Neural cell (in vitro differentiated cells): ENCODE measurements around the gene LGALS3BP. TPM values are rescaled to one million over a fixed set of nuclear protein-coding genes. Genes with fewer than 3 reads are reported as not detected.

Experiments used
- H2AFZ ChIP-seq: fragments of 200-600, 300-800 bp; sonication (generic), shearing (Covaris generic); 2 replicates; pipeline ENCODE4 v1.6.0; 2014; ENCODE audit warnings: low read depth, mild to moderate bottlenecking, antibody characterized with exemption, low read length, moderate library complexity
- H3F3A ChIP-seq: fragments of 200-600 bp; shearing (Covaris generic); 2 replicates; pipeline ENCODE4 v1.6.1; 2016; ENCODE audit warnings: mild to moderate bottlenecking, moderate library complexity, mixed read lengths, antibody characterized with exemption, low read length; ENCODE audit not compliant: insufficient read depth, poor library complexity, severe bottlenecking
- H3K27ac ChIP-seq: fragments of 200-600, 300-800 bp; sonication (generic), shearing (Covaris generic); 2 replicates; pipeline ENCODE4 v1.5.1; 2014; ENCODE audit warnings: mild to moderate bottlenecking, low read length, moderate library complexity
- H3K27me3 ChIP-seq: fragments of 300-800, 200-600 bp; sonication (generic), shearing (Covaris generic); 2 replicates; pipeline ENCODE4 v1.6.0; 2014; ENCODE audit warnings: mild to moderate bottlenecking, low read depth, low read length, moderate library complexity; ENCODE audit not compliant: insufficient read depth
- H3K36me3 ChIP-seq: fragments of 300-800, 200-600 bp; sonication (generic), shearing (Covaris generic); 2 replicates; pipeline ENCODE4 v1.5.1; 2014; ENCODE audit warnings: mild to moderate bottlenecking, antibody characterized with exemption, low read length, moderate library complexity; ENCODE audit not compliant: insufficient read depth
- H3K4me2 ChIP-seq: fragments of 300-800, 200-600 bp; sonication (generic), shearing (Covaris generic); 2 replicates; pipeline ENCODE4 v1.6.0; 2014; ENCODE audit warnings: mild to moderate bottlenecking, low read length
- H3K4me3 ChIP-seq: fragments of 300-800, 200-600 bp; sonication (generic), shearing (Covaris generic); 2 replicates; pipeline ENCODE4 v1.5.1; 2014; ENCODE audit warnings: mild to moderate bottlenecking, low read length, moderate library complexity
- H3K79me2 ChIP-seq: fragments of 200-600 bp; shearing (Covaris generic); replicated peaks from 2 replicates; pipeline ENCODE4 v1.6.0; 2014; ENCODE audit warnings: mild to moderate bottlenecking, low read length, moderate library complexity; ENCODE audit not compliant: insufficient read depth
- H3K9ac ChIP-seq: fragments of 300-800, 200-600 bp; sonication (generic), shearing (Covaris generic); 2 replicates; pipeline ENCODE4 v1.6.1; 2016; ENCODE audit warnings: mild to moderate bottlenecking, low read length, mixed read lengths
- H3K9me2 ChIP-seq: fragments of 200-600 bp; shearing (Covaris generic); 2 replicates; pipeline ENCODE4 v1.6.1; 2016; ENCODE audit warnings: mild to moderate bottlenecking, low read length, mixed read lengths; ENCODE audit not compliant: insufficient read depth
- H3K9me3 ChIP-seq: fragments of 200-600, 300-800 bp; sonication (generic), shearing (Covaris generic); 2 replicates; pipeline ENCODE4 v1.6.1; 2016; ENCODE audit warnings: mild to moderate bottlenecking, mixed run types, low read length, moderate library complexity, mixed read lengths
- H4K20me1 ChIP-seq: fragments of 200-600 bp; shearing (Covaris generic); 2 replicates; pipeline ENCODE4 v1.6.1; 2016; ENCODE audit warnings: mild to moderate bottlenecking, mixed run types; ENCODE audit not compliant: insufficient read depth
- EP300 ChIP-seq: fragments of 450-650 bp; conservative IDR thresholded peaks from 2 replicates; pipeline ENCODE4 v1.6.1; 2014; ENCODE audit warnings: antibody characterized with exemption, mild to moderate bottlenecking, moderate library complexity; ENCODE audit not compliant: poor library complexity, severe bottlenecking
- EZH2 ChIP-seq: fragments of 200-600, 300-800 bp; shearing (Covaris generic), sonication (generic); IDR thresholded peaks from 2 replicates; pipeline ENCODE4 v1.6.1; 2014; ENCODE audit warnings: antibody characterized with exemption, low read length, borderline replicate concordance, mild to moderate bottlenecking; ENCODE audit not compliant: insufficient read depth, poor library complexity, severe bottlenecking
- MXI1 ChIP-seq: fragments of 450-650 bp; conservative IDR thresholded peaks from 2 replicates; pipeline ENCODE4 v1.6.1; 2014; ENCODE audit warnings: antibody characterized with exemption, mild to moderate bottlenecking; ENCODE audit not compliant: poor library complexity, severe bottlenecking
- POLR2AphosphoS5 ChIP-seq: IDR thresholded peaks from 2 replicates; pipeline ENCODE4 v1.6.1; 2012
- RAD21 ChIP-seq: fragments of 450-650 bp; conservative IDR thresholded peaks from 2 replicates; pipeline ENCODE4 v1.6.1; 2014; ENCODE audit warnings: antibody characterized with exemption, mild to moderate bottlenecking, moderate library complexity
- SMC3 ChIP-seq: fragments of 450-650 bp; conservative IDR thresholded peaks from 2 replicates; pipeline ENCODE4 v1.6.1; 2014; ENCODE audit warnings: antibody characterized with exemption, mild to moderate bottlenecking, moderate library complexity; ENCODE audit not compliant: poor library complexity
- TAF1 ChIP-seq: IDR thresholded peaks from 2 replicates; pipeline ENCODE4 v1.6.1; 2012; ENCODE audit warnings: low read depth
- polyA plus RNA-seq: library from polyadenylated mRNA; depleted of rRNA; stranded (reverse); fragments of >200 nt; gene quantifications from 2 replicates; pipeline ENCODE4 v1.2.3, GENCODE V29; 2014
- TF ChIP-seq, protein P1 (sequence below): IDR thresholded peaks from 2 replicates; pipeline ENCODE4 v1.6.1; 2012; ENCODE audit warnings: borderline replicate concordance
- TF ChIP-seq, protein P2 (sequence below): fragments of 450-650 bp; IDR thresholded peaks from 2 replicates; pipeline ENCODE4 v1.5.1; 2014; ENCODE audit warnings: antibody characterized with exemption, mild to moderate bottlenecking, moderate library complexity; ENCODE audit not compliant: poor library complexity, severe bottlenecking

Gene LGALS3BP
- polyA plus RNA-seq, 1 donor from 2014 or later = 5.4 TPM

DNA sequence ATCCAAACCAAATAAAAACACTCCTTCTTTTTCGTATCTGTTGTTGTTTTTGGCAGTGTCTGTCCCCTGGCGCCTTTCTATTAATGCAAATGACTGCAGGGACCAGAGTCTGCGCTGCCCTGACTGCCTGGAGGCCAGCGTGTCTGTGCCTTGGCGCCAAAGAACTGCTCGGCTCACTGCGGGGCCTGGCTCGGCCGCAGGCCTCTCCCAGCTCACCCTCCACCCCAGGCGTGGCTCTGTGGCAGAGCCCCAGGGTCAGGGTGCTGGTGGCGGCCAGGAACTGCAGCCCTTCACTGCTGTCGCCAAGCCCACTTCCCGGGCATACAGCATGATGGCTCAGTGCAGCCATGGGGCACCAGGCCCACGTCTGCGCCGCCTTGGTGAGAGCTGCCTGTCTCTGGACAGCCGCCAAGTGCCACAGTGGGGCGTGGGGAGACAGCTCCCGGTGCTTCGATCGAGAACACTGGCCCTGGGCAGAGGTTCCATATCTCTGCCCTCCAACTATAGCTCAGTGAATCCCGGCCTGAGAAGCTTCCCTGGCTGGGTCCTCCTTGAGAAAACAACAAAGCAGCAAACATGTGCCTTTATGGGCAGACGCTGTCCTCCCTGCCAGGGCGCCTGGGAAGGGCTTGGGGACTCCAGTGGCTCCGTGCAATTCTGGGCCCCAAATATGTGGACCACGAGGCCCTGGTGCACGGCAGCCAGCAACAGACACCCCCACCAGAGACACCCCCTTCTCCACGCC lies 18.8 kb upstream of the LGALS3BP start:
- Histone ChIP-seq H3K27ac (no peak overlapping the region), H3K4me3 (no peak overlapping the region), H4K20me1 (no peaks in the 10 kb centered on the region), H3K79me2 (no peaks in the 10 kb centered on the region), H3K9me3 (no peaks in the 10 kb centered on the region), H2AFZ (no peak overlapping the region), H3K9me2 (no peaks in the 10 kb centered on the region), H3K27me3 (no peaks in the 10 kb centered on the region), H3K9ac (no peak overlapping the region), H3K36me3 (no peaks in the 10 kb centered on the region), H3F3A (no peaks in the 10 kb centered on the region), H3K4me2 (no peak overlapping the region)
- TF ChIP-seq, protein P1, sequence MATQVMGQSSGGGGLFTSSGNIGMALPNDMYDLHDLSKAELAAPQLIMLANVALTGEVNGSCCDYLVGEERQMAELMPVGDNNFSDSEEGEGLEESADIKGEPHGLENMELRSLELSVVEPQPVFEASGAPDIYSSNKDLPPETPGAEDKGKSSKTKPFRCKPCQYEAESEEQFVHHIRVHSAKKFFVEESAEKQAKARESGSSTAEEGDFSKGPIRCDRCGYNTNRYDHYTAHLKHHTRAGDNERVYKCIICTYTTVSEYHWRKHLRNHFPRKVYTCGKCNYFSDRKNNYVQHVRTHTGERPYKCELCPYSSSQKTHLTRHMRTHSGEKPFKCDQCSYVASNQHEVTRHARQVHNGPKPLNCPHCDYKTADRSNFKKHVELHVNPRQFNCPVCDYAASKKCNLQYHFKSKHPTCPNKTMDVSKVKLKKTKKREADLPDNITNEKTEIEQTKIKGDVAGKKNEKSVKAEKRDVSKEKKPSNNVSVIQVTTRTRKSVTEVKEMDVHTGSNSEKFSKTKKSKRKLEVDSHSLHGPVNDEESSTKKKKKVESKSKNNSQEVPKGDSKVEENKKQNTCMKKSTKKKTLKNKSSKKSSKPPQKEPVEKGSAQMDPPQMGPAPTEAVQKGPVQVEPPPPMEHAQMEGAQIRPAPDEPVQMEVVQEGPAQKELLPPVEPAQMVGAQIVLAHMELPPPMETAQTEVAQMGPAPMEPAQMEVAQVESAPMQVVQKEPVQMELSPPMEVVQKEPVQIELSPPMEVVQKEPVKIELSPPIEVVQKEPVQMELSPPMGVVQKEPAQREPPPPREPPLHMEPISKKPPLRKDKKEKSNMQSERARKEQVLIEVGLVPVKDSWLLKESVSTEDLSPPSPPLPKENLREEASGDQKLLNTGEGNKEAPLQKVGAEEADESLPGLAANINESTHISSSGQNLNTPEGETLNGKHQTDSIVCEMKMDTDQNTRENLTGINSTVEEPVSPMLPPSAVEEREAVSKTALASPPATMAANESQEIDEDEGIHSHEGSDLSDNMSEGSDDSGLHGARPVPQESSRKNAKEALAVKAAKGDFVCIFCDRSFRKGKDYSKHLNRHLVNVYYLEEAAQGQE = no peak
- TF ChIP-seq MXI1 (no peak), POLR2AphosphoS5 (no peak), RAD21 (no peak), EP300 (no peak), EZH2 (no peak), TAF1 (no peak), SMC3 (no peak)
- TF ChIP-seq, protein P2, sequence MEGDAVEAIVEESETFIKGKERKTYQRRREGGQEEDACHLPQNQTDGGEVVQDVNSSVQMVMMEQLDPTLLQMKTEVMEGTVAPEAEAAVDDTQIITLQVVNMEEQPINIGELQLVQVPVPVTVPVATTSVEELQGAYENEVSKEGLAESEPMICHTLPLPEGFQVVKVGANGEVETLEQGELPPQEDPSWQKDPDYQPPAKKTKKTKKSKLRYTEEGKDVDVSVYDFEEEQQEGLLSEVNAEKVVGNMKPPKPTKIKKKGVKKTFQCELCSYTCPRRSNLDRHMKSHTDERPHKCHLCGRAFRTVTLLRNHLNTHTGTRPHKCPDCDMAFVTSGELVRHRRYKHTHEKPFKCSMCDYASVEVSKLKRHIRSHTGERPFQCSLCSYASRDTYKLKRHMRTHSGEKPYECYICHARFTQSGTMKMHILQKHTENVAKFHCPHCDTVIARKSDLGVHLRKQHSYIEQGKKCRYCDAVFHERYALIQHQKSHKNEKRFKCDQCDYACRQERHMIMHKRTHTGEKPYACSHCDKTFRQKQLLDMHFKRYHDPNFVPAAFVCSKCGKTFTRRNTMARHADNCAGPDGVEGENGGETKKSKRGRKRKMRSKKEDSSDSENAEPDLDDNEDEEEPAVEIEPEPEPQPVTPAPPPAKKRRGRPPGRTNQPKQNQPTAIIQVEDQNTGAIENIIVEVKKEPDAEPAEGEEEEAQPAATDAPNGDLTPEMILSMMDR = no peak

DNA sequence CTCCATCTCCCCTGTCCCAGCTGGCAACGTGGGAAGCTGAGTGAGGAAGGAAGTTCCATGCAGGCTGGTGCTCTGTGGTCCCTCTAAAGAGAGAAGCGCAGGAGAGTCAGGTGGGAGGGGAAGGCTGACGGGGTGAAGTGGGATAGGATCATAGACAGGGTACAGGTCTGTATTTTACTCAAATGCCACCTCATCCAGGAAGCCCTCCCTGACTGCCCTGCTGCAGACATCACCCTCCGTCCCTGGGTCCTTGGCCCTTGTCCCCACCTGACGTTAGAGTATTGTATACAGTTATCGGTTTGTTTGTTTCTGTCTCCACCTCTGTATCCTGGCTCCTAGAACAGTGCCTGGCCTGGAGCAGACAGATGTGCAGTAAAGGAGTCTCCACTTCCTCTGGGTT lies 18.2 kb upstream of the LGALS3BP start:
- Histone ChIP-seq H3K9me2 (no peaks in the 10 kb centered on the region), H2AFZ (no peak overlapping the region), H4K20me1 (no peaks in the 10 kb centered on the region), H3K4me2 (no peak overlapping the region), H3K27me3 (no peaks in the 10 kb centered on the region), H3K9me3 (no peaks in the 10 kb centered on the region), H3K4me3 (no peak overlapping the region), H3K27ac (no peak overlapping the region), H3K36me3 (no peaks in the 10 kb centered on the region), H3K9ac (no peak overlapping the region), H3F3A (no peaks in the 10 kb centered on the region), H3K79me2 (no peaks in the 10 kb centered on the region)
- no peak for TF ChIP-seq RAD21
- TF ChIP-seq TAF1 = no peak
- TF ChIP-seq EZH2 = no peak
- no peak for TF ChIP-seq POLR2AphosphoS5
- TF ChIP-seq, protein P1 = no peak
- no peak for TF ChIP-seq SMC3
- TF ChIP-seq MXI1 = no peak
- TF ChIP-seq EP300 = no peak
- TF ChIP-seq, protein P2 = no peak
